ENCODE data around the gene SLC23A2.

- no peak for TF ChIP-seq EZH2 (IDR thresholded peaks at IDR 0.05; ENCODE audit: insufficient read depth, poor library complexity, severe bottlenecking)
- TF ChIP-seq EZH2phosphoT487 (IDR thresholded peaks at IDR 0.05; ENCODE audit: insufficient read depth, low read depth) = no peak
Measured at GRCh38 chr20:5046656-5047339, 45.5 kb upstream of the SLC23A2 start.
